Spleen (tissue), 11 donors: ENCODE measurements around the gene PTPRN2. TPM values are rescaled to one million over a fixed set of nuclear protein-coding genes. Genes with fewer than 3 reads are reported as not detected.

Source experiments
- DNase-seq: peaks from one replicate; pipeline ENCODE4 v3.0.0-alpha.2; 2020
- H3K27ac ChIP-seq, 8 donors: fragments of 200-600 bp; sonication (generic) in 7 of 8; 1 replicate in 4 of 8; 2 replicates in 4 of 8; pipeline versions ENCODE4 v1.5.0 to v1.8.0; 2016 to 2021; ENCODE audit warnings: inconsistent platforms in 4 of 8, mild to moderate bottlenecking in 4 of 8, moderate library complexity in 1 of 8
- H3K27me3 ChIP-seq, 7 donors: fragments of 200-600 bp; sonication (generic) in 6 of 7; replicated peaks in 1 of 7; 1 replicate in 4 of 7; 2 replicates in 3 of 7; pipeline versions ENCODE4 v1.5.0 to v1.8.0; 2016 to 2021; ENCODE audit warnings: inconsistent platforms in 3 of 7, mild to moderate bottlenecking in 1 of 7
- H3K36me3 ChIP-seq, 6 donors: fragments of 200-600 bp; sonication (generic) in 5 of 6; 1 replicate in 4 of 6; 2 replicates in 2 of 6; pipeline versions ENCODE4 v1.5.0 to v1.8.0; 2016 to 2021; ENCODE audit warnings: inconsistent platforms in 2 of 6
- H3K4me1 ChIP-seq, 6 donors: fragments of 200-600 bp; sonication (generic) in 5 of 6; 1 replicate in 3 of 6; 2 replicates in 3 of 6; pipeline versions ENCODE4 v1.5.0 to v1.8.0; 2016 to 2021; ENCODE audit warnings: inconsistent platforms in 3 of 6
- H3K4me3 ChIP-seq, 8 donors: fragments of 200-600 bp; sonication (generic) in 7 of 8; 1 replicate in 4 of 8; 2 replicates in 4 of 8; pipeline versions ENCODE4 v1.5.0 to v1.8.0; 2016 to 2021; ENCODE audit warnings: inconsistent platforms in 4 of 8, mild to moderate bottlenecking in 4 of 8, moderate library complexity in 2 of 8
- H3K9me3 ChIP-seq, 8 donors: fragments of 200-600 bp; sonication (generic) in 7 of 8; 1 replicate in 4 of 8; 2 replicates in 4 of 8; pipeline versions ENCODE4 v1.5.0 to v1.8.0; 2016 to 2021; ENCODE audit warnings: inconsistent platforms in 4 of 8
- POLR2A ChIP-seq, 3 donors: fragments of 450-650 bp; IDR thresholded peaks; one replicate each; pipeline ENCODE4 v1.5.1; 2017; ENCODE audit warnings: antibody characterized with exemption in 3 of 3, mild to moderate bottlenecking in 1 of 3
- POLR2AphosphoS5 ChIP-seq, 3 donors: sonication (generic); formaldehyde crosslinking; IDR thresholded peaks; one replicate each; pipeline ENCODE4 v1.5.1; 2017; ENCODE audit warnings: antibody characterized with exemption in 3 of 3
- WGBS, 5 donors: extraction: QIAGEN DNeasy Blood & Tissue Kit in 3 of 5; methylation state at CpG; one replicate each; pipeline versions ENCODE4 v1.1.5 to v1.1.7; 2013 to 2018; 5-methylcytosine and 5-hydroxymethylcytosine counted together
- intact Hi-C: fragments of 100-400 bp; cut with DNase I; formaldehyde crosslinking; loops from one replicate; pipeline ENCODE4 v1.15.0; 2023; ENCODE audit warnings: low total_unique reads
- polyA plus RNA-seq, 3 donors: library from polyadenylated mRNA; stranded (reverse); fragments of 200-250 nt; gene quantifications; one replicate each; pipeline ENCODE4 v1.2.1, GENCODE V29; 2013
- total RNA-seq, 7 donors: library from RNA; depleted of rRNA in 3 of 7; stranded (reverse); fragments of >200 nt in 3 of 7; fragmentation: NEBNext Ultra II Directional in 4 of 7; extraction: Animal tissue kit (Norgen Biotek cat#: 25700) in 4 of 7; gene quantifications; one replicate each; pipeline versions ENCODE4 v1.1.0 to v1.2.1, GENCODE V29; 2016 to 2021
- TF ChIP-seq, protein P1 (sequence below), 11 experiments: fragments of 200-600 bp in 7 of 11; fragments of 450-650 bp in 4 of 11; sonication (generic) in 4 of 11; IDR thresholded peaks in 8 of 11; conservative IDR thresholded peaks in 3 of 11; 1 replicate in 7 of 11; 2 replicates in 4 of 11; pipeline versions ENCODE4 v1.4.0 to v1.8.0; 2016 to 2021; ENCODE audit warnings: antibody characterized with exemption in 11 of 11, inconsistent platforms in 4 of 11, mild to moderate bottlenecking in 1 of 11
- donor health status: healthy with polysubstance abuse.
- donor health status: DM: no; HTN: no; CAD: no; lungs with moderate emphysema.
- donor health status: DM: no; HTN: no; CAD: no.
- donor health status: Bipolar disorder and iron deficiency.
- donor health status: healthy.
- donor health status: DM: no; HTN: no; CAD: no.
- donor health status: DM: yes; HTN: yes; CAD: no.

PTPRN2 gene
- total and polyA plus RNA-seq, 10 donors = 7.0 to 22.8 (median 16.8) TPM

DNA sequence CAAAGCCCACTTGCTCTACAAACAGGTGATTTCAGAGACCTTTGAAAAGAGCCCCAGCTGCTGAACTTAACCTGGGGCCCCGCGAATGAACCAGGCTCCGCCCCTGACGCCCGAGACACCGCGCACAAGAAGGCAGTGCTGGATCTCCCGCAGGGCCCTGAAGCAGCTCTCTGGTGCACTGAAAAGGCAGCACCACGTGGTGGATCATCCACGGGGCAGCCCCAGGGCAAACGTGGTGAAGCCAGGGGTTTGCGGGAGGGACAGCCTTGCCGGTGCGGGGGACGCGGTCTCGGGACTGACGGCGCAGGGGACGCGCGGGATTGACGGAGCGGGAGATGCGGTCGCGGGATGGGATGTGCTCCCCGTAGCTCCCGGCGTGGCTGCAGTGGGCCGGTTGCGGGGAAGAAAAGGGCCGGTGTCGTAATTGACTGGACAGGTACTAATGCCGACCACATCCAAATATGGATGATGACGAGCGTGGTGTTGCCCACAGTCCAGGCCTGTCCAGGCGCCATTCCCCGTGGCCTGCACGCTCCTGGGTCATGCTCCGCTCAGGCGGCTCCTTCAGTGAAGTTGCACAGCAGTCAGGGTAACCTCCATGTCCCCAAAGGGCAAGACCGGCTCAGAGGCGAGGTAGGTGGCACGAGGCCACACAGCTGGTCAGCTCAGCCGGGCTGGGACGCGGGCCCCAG is 829.7 kb downstream of the PTPRN2 start:
- no peaks in the 10 kb centered on the region for H3K36me3 ChIP-seq
- peaks cover 0 to 6% (median 0%) of the 10 kb centered on the region in 7 donors for H3K27me3 ChIP-seq
- DNase-seq = no peak
- 76 to 91% (median 85%) methylated on average over 37 to 48 of the region's 48 CpGs for WGBS, 5 donors
- H3K27ac ChIP-seq = no peak overlapping the region
- intact Hi-C loops = no loop called here
- no peak overlapping the region for H3K4me3 ChIP-seq
- peaks cover 0 to 4% (median 0%) of the 10 kb centered on the region in 6 donors for H3K4me1 ChIP-seq
- TF ChIP-seq, protein P1, sequence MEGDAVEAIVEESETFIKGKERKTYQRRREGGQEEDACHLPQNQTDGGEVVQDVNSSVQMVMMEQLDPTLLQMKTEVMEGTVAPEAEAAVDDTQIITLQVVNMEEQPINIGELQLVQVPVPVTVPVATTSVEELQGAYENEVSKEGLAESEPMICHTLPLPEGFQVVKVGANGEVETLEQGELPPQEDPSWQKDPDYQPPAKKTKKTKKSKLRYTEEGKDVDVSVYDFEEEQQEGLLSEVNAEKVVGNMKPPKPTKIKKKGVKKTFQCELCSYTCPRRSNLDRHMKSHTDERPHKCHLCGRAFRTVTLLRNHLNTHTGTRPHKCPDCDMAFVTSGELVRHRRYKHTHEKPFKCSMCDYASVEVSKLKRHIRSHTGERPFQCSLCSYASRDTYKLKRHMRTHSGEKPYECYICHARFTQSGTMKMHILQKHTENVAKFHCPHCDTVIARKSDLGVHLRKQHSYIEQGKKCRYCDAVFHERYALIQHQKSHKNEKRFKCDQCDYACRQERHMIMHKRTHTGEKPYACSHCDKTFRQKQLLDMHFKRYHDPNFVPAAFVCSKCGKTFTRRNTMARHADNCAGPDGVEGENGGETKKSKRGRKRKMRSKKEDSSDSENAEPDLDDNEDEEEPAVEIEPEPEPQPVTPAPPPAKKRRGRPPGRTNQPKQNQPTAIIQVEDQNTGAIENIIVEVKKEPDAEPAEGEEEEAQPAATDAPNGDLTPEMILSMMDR (IDR thresholded peaks at IDR 0.05 in 8 of 11, conservative IDR thresholded peaks at IDR 0.05 in 3 of 11) = no peak
- no peak for TF ChIP-seq POLR2AphosphoS5 (IDR thresholded peaks at IDR 0.05)
- no peak for TF ChIP-seq POLR2A (IDR thresholded peaks at IDR 0.05)
- peaks cover 0 to 4% (median 0%) of the 10 kb centered on the region in 8 donors for H3K9me3 ChIP-seq

- no peaks in the 10 kb centered on the region for H3K9me3 ChIP-seq
- 83 to 93% (median 89%) methylated on average over 20 to 21 of the region's 21 CpGs for WGBS, 5 donors
- peaks cover 0 to 6% (median 0%) of the 10 kb centered on the region in 7 donors for H3K27me3 ChIP-seq
- TF ChIP-seq, protein P1 (IDR thresholded peaks at IDR 0.05 in 8 of 11, conservative IDR thresholded peaks at IDR 0.05 in 3 of 11) = no peak
- no peak for TF ChIP-seq POLR2AphosphoS5 (IDR thresholded peaks at IDR 0.05)
- TF ChIP-seq POLR2A (IDR thresholded peaks at IDR 0.05) = no peak
- H3K4me1 ChIP-seq = peaks cover 0 to 10% (median 0%) of the 10 kb centered on the region in 6 donors
- no peak overlapping the region for H3K4me3 ChIP-seq
- no peaks in the 10 kb centered on the region for H3K36me3 ChIP-seq
- no peak for DNase-seq
- H3K27ac ChIP-seq = no peak overlapping the region
- intact Hi-C loops = no loop called here
These were observed 830.4 kb downstream of the PTPRN2 start for GRCh38 chr7:157757211-157757610.

DNA sequence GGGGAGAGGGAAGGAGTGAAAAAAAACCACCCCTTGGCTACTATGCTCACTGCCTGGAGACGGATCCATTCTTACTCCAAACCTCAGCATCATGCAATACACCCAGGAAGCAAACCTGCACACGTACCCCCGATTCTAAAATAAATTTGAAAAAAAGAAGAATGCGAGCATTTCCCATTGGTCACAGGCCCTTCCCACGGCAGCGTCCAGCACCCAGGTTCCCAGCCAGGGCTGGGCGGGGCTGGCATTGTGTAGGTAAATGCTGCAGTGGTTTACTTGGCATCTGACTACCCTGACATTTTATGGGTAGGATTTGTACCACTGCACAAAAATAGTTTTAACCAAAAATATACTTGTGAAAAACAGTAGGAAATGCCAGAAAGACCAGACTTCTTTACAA is 831.9 kb downstream of the PTPRN2 start:
- no peak for DNase-seq
- TF ChIP-seq, protein P1 (IDR thresholded peaks at IDR 0.05 in 8 of 11, conservative IDR thresholded peaks at IDR 0.05 in 3 of 11) = no peak
- Histone ChIP-seq H3K4me3 (no peak overlapping the region), H3K9me3 (no peaks in the 10 kb centered on the region), H3K4me1 (peaks cover 0 to 11% (median 0%) of the 10 kb centered on the region in 6 donors), H3K27me3 (peaks cover 0 to 6% (median 0%) of the 10 kb centered on the region in 7 donors), H3K36me3 (no peaks in the 10 kb centered on the region), H3K27ac (no peak overlapping the region)
- intact Hi-C loops = no loop called here
- WGBS, 5 donors = 86 to 89% (median 87%) methylated on average over 7 of the region's 7 CpGs

DNA sequence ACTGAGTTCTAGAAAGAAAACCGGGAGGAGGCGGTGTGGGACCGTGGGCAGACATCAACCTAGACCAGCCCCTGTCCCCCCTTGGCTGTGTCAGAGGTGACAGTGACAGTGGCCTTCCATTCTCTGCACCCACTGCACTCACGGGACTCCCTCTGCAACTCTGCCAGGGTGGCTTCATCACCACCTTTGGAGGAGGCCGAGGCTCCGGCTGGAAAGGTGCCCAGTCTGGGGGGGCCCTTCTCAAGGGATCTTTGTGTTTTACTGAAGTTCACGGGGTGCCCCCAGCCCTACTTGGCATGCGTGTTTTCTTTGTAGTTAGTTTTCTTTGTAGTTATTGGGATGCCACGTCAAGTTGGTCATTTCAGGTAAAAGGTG is 833.2 kb downstream of the PTPRN2 start:
- H3K36me3 ChIP-seq = no peaks in the 10 kb centered on the region
- intact Hi-C loops = no loop called here
- WGBS, 5 donors = 82 to 97% (median 91%) methylated on average over 9 of the region's 9 CpGs
- no peaks in the 10 kb centered on the region for H3K27me3 ChIP-seq
- TF ChIP-seq POLR2AphosphoS5 (IDR thresholded peaks at IDR 0.05) (no peak), POLR2A (IDR thresholded peaks at IDR 0.05) (no peak)
- TF ChIP-seq, protein P1 (IDR thresholded peaks at IDR 0.05 in 8 of 11, conservative IDR thresholded peaks at IDR 0.05 in 3 of 11) = no peak
- no peaks in the 10 kb centered on the region for H3K9me3 ChIP-seq
- no peak overlapping the region for H3K27ac ChIP-seq
- H3K4me3 ChIP-seq = no peak overlapping the region
- DNase-seq = no peak
- peaks cover 0 to 11% (median 0%) of the 10 kb centered on the region in 6 donors for H3K4me1 ChIP-seq
